Hepatic stellate cell (primary cell): ENCODE results near the gene ZBTB20.

Source experiments
- DNase-seq: peaks from one replicate; pipeline ENCODE4 v3.0.0; 2011; ENCODE audit warnings: low spot score

ZBTB20 gene

DNA sequence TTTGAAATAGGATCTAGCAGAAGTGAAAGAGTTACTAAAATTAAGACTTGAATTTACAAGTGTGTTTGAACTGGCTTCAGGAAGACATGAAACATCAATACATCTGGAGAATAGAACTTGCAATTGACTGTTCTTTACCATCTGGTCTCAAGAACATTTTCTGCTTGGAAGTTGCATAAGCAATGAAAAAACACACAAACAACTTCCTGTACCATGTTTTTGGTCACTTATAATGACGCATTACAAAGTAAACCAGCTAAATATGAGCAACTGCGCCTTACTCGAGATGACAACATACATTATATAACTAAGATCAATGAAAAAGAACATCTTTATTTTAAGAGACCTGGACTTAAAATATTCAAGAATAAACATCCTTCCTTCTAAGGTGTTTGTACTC lies 740.8 kb downstream of the ZBTB20 start:
- DNase-seq, result no peak

GRCh38 chr3:114405202-114405990 lies 741.7 kb downstream of the ZBTB20 start:
- no peak for DNase-seq

DNA sequence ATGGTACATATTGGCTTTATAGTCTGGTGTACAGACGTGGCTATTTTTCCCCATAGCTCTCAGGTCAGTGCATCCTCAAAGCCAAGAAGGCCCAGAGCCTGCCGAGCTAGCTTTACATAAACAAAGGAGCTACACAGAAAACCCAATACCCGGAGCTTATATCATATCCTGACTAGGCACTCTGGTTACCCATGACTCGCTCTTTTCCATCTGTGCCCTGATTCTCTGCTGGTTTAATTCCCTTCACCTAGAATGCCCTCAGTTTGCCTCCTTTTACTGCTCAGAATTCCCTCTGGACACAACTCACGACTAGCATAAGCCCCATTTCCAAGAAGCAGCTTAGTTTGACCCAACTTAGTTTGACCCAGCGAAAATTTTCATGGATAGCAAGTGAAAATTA lies 742.5 kb downstream of the ZBTB20 start:
- no peak for DNase-seq

- DNase-seq, result no peak
These were observed 744.2 kb downstream of the ZBTB20 start for GRCh38 chr3:114402838-114403237.

DNA sequence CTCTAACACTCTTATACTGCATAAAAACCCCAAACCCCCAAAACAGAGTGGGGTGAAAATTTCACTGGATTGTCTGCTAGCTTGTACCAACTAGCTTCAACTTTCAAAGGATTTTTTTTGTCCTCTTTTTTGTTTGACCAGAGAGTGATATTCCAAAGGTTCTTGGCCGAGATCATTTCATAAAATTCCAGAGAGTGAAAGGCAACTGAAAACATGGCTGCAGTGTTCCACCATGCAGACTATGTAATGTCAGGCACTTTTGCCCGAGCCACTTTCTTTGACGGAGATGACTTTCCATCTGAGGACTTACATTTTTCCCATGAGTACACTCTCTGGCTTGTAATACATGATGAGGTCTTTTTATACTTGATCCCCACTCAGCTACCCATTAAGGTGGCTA lies 745.7 kb downstream of the ZBTB20 start:
- no peak for DNase-seq

GRCh38 chr3:114400371-114400770 lies 746.7 kb downstream of the ZBTB20 start:
- DNase-seq, result no peak

DNA sequence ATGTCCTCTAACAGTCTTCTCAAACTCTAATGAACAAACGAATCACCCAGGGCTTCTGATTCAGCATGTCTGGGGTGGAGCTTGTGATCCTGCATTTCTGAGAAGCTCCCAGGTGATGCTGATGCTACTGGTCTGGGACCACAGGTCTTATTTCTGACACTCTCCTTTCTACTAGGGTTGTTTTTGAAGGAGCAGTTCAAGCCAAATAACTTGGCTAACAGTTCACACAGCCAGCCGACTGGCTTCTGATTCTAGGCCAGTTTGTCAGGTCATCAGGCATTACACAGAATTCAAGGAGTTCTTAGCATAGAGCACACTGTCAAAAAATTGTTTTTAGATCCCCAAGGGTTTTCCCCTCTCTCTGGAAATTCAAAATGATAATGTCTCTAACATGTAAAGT lies 752.5 kb downstream of the ZBTB20 start:
- DNase-seq, result no peak

- DNase-seq, result no peak
These were observed 753.6 kb downstream of the ZBTB20 start for GRCh38 chr3:114393367-114394072.

DNA sequence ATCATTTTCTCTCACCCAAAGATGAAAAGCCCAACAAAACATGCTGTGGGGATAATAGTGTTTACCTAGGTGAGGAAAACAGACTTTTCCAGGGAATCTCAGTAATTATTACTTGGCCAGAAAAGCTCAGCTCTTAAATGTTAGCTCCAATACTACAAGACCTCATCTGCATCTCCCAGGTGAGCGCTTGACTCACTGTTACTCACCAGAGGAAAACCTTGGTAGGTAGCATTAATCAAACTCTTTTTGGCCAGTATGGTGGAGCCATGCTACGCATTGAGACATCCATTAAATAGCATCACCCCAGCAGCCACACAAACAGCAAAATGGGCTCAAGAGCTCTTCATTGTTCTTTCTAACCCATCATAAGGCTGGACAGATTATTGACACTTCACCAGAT lies 754.3 kb downstream of the ZBTB20 start:
- DNase-seq, result no peak

DNA sequence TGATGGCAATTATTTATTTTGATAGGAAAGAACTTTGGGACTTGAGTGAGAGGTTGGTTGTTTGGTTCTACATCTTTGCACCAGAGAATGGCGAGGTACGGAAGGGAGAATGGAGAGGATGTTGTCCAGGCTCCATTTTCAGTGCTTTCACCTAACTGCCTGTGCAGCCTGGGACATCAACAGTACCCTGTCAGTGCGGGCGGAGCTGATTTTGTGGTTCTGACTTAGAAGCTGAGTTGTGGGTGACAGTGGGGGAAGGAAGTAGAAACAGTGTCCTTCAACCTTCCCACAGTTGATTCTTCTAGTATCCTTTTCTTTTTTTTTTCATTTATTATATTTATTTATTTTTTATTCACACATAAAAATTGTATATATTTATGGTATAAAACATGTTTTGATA lies 757.9 kb downstream of the ZBTB20 start:
- DNase-seq, result no peak

DNA sequence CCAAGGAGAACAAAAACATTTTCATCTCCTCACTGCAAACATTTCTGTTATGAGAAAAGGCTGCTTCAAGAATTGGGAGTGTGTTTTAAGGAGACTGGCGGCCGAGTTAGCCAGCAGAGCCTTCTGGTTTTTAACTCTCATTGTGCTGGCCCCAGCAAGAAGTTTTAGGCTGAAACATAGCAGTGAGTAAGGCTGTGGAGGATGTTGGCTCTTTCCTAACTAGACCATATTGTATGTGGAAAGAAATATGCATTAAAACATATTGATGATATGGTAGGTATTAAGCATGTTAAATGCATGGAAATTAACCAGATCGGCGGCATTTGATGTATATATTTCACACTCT lies 762.6 kb downstream of the ZBTB20 start:
- no peak for DNase-seq

DNA sequence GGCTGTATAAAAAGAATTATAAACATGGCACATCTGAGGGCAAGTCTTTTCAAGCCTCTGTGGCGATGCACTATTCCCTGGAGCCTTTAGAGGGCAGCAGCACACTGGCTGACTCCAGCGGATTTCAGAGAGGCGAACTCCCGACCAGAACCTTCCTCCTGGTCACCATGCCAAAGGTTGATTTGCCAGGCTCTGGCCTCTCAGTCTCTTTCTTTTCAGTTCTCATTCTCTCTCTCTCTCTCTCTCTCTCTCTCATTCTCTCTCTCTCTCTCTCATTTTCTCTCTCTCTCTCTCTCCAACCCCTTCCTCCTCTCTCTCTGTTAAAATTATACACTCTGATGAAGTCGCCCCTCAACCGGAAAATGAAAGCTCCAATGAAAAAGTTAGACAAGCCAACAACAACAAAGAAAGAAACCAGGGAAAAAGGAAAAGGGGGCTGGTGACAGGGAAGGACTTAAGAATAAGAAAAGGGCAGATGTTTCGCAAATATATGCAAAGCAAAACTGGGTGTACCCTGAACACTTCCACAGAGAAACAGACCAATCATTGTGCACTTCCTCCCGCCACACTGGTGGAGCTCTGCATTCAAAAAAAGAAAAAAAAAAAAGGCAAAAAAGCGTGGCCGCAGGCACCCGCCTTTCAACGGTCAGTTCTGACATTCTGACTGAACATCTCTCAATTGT lies 763.1 kb downstream of the ZBTB20 start:
- peak; percentile 54 for DNase-seq

DNA sequence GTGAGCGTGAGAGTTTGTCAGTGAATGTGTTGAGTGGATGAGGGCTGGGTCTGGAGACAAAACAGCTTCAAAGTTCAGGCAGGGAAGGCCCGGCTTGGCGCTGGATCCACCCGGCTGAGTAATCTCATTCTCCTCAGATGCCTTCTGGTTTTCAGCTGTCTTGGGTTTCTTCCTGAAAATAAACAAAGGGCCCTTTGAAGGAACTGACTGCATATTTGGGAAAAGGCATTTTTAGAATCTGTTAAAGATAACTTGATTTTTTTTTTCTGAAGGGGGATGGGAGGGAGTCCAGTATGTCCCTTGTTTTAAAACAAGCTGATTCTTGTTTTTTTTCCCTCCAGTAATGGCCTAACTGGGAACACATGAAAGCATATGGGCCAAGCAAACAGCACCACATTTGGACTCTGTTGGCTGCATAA lies 766.8 kb downstream of the ZBTB20 start:
- peak; percentile 41 for DNase-seq

- no peak for DNase-seq
These were observed 767.8 kb downstream of the ZBTB20 start for GRCh38 chr3:114379266-114379665.

DNA sequence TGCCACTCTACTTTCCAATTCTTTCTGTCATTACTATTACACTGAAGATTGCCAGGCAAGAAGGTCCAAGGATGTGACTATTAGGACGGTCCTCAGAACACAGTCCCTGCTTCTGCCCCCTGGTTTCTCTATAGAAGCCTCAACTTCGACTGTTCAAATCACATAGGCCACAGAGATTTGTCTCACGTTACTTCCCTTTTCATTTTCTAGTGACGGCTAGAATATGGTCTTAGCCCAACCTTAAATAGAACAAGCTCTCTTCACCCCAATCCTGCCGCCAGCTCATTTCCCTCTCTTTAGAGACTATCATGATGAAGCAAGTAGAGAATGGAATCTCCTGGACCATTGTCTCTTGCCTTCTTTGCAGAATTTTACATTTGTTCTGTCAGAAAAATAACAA lies 768.3 kb downstream of the ZBTB20 start:
- no peak for DNase-seq

GRCh38 chr3:114377426-114377825 lies 769.7 kb downstream of the ZBTB20 start:
- DNase-seq, result no peak

DNA sequence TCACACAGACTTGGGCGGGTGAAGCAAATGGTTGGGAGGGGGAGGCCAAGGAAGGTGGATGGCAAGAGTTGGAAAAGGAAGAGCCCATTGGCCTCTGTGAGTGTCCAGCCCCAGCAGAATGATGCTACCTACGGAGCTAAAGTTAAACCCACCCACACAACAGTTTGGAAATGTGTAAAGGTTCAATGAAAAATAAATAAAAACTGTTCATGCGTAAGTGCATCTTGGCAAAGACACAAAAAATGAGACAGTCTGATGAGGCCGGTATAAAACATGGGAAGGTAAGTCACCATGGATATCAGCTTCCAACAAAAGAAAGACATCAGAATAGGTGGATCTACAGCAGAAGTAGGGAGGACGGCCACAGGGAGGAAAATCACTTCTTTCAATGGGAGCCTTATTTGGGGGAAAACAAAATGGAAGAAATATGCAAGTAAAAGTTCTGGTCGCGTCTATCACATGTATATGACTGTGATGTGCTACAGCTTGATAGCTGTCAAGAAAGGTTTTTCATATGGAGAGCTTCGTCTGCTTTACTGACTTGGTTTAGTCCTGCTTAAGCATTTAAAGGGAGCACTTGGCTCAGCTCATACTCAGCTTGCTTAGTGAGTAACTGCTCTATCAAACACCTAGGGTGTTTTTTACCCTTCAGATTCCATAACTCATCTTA lies 770.4 kb downstream of the ZBTB20 start:
- no peak for DNase-seq

DNA sequence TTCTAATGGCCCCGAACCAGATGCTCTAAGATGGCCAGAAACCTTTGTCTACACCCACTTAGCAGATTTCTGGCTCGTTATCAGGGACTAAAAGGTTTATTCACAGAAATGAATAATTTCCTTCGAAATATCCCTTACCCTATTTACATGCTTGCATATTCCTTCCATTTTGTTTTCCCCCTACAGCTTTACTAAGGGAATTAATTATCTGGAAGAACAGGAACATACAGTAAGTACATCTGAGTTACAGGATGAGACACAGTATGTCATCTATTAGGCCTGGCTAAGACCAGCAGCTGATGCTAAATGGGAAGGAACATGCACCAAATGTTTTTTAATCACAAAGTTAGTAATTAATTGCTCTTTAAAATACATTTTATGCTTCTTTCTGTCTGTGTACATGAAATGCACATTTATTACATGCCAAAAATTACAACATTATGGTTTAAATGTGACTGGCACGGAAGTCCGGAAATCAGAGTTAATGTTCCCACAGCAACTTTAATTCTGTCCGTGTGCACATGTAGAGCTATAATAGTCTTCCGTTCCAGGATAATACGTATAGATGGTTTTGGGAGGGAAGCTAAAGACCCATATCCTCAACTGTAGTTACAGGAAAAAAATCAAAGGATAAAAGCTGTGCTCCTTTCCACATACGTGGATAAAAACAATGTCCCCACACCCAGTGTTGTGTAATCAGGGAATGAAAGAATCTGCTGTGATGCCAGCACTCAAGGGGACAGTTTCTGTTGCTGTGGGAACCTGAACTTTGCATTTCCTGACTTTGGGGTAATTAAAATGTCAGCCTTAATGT lies 771.3 kb downstream of the ZBTB20 start:
- DNase-seq, result no peak

GRCh38 chr3:114374433-114374990 lies 772.6 kb downstream of the ZBTB20 start:
- no peak for DNase-seq

DNA sequence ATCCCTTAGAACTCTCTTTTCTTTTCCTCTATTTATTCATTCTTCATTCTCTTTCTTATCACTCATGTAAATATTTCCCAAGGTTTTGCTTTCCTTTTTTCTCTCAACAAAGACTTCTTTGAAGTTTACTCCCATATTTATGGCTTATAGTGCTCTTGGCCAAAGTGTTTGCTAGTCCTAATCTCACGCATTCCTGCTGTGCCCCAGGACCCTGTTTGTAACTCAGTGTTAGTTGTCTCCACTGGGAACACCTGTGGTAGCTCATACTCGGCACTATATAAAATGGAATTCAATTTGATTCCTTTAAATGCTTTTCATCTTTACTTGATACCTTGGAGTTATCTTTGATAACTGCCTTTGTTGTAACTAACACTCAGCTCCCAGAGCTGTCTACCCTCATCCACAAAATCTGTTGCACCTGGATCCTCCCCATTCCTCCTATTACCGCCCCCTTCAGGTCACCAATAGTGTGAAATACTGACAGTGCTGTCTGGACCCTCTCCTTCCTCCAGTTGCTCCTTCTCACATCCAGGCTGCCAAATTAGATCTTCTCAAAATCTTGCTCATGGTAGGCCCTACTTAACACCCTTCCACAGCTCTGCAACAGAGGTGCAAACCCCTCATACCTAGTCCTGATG lies 776.4 kb downstream of the ZBTB20 start:
- DNase-seq, result no peak

- DNase-seq, result no peak
These were observed 781.2 kb downstream of the ZBTB20 start for GRCh38 chr3:114365909-114366308.
